ENCODE results near the gene MBP.
"Not testable (repeated sequence)": the region's sequence is repeated elsewhere in the genome, so short reads cannot be mapped to it uniquely, and the experiment has no call there.

Gene MBP

DNA sequence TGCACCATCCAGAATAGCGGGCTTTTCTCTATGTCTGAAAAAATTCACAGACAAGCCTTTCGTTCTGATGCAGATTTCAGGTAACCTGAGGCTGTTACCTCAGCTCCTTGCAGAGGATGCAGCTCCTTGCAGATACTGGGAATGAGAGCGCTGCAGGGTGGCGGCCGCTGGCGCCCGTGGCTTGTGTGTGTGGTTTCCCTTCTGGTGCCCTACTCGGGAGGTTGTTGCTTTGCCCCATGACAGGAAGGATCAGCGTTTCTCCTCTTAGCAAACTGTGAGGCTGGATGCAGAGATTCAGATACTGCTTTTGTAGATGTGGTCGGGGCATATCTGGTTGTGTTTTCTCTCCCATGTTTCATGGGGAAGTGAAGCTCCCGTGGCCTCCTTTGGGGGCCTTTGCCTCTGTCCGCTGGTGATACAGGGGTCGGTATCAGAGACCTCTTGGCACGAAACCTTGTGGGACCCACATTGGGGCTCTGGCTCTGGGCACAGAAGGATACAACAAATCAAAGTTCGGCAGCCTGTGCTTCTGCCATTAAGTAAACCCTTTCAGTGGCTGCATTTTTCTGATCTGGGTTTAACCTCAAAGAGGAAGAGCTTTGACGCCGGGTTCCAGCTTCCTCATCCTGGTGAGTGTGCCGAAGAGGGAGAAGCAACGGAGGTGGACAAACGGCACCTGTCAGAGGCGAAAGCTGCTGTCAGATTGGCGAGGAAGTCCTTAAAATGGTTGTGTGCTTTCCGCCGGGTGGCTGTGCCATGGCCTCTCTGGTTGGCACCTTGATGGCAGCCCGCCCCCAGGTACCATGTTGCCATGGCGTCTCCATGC is 127.8 kb downstream of the MBP start:
- peak; percentile 76 to 90 (median 86) for DNase-seq

- DNase-seq, result no peak
Observed at GRCh38 chr18:77003316-77003715, 129.3 kb downstream of the MBP start.

DNA sequence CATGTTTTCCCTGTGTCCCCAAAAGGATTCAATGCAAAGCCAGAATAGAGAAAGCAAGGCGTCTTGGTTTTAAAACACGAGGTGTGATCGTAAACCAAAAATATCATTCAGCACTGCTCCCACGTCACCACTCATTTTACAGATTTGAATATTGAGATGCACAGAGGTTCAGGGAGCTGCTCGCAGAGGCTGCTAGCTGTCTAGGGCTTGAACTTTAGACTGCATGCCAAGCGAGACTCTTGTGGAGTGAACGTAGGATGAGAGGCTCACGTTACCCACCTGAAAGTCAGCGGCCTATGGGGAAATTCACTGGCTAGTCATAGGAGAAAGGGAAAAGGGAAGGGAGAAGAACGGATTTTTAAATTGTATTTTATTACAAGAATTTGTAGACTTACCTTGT is 130.1 kb downstream of the MBP start:
- no peak for DNase-seq

DNA sequence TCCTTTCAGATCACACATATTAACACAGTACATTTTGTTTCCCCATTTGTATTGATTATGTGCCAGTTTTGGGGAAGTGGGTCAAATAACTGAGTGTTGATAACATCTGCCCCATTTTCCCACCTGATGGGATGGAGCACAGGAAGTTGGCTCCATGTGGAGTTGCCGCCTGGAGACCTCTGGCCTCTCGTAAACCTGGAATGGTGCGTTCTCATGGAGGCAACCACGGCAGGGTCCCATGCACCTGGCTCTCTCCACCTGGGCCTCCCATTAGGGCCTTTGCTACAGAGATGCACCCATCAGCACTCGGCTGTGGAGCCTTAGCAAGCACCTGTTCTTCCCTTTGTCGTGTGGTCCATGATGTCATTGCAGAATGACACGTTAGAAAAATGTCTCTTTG is 130.6 kb downstream of the MBP start:
- no peak for DNase-seq

DNA sequence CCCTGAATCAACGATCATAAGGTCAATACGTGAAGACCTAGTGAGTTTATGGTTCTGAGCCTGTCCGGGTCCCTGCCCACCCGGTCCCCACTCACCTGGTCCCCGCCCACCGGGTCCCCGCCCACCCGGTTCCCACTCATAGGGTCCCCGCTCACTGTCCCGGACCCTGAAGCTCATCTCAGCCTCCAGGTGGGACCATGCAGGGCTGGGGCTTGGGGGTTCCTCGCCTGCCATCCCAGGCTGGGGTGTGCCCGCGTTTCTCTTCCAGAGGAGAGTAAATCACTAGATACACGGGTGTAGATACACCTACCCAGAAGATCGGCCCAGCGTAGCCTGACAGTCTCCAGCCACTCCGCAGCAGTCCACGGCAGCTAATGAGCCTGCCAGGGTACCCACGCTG is 131.5 kb downstream of the MBP start:
- DNase-seq, result no peak

- DNase-seq, result peak; percentile 71 to 85 (median 81)
Observed at GRCh38 chr18:77000527-77000926, 132.1 kb downstream of the MBP start.

DNA sequence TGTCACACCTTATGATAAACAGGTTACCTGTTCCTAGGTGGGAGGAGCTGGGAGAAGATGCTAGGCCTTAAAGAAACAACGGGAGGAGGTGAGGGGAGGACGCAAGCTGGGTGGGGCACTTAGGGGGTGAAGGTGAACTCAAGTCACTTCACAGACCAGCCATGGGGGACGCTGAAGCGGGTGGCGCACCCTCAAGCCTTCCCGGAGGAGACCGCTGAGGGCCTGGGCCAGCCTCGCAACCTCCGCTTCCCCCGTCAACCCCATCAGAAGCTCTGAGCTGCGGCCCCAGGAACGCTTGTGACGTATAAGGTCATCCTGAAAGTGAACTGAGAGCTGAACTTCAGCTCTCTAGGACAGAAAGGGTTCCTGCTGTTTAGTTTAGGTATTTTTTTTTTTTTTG is 133.5 kb downstream of the MBP start:
- DNase-seq, result no peak

DNA sequence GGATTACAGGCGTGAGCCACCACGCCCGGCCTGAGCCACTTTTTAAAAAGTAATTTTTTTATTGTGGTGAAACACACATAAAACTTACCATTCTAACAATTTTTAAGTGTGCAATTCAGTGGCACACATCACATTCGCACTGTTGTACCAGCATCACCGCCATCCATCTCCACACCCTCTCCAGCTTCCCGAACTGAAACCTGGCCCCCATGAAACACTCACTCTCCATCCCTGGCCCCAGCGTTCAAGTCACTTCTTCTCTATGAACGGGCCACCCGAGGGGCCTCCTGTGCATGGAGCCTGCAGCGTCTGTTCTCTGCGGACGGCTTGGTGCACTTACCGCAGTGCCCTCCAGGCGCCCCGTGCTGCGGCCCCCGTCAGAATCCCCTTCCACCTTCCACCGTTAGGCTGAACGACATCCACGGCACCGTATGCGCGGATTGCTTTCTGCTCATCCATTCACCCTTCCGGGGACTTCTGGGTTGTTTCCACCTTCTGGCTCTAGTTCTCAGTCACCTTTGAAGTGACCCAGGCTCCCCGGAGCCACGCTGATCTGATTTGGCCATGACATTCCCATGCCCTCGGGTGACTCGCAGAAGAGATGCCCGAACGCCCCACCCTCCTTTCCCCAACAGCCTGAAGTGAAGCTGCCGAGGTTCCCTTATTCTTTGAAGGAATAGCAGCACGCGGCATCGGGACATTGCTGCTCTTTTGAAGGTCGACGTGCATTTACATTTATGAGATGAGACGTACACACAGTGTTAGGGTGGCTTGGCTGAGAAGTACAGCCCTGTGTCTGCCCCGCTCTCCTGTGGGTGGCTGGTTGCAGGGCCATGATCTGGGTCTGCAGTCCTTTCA is 134.4 kb downstream of the MBP start:
- no peak for DNase-seq

GRCh38 chr18:76996429-76996828 is 136.2 kb downstream of the MBP start:
- no peak for DNase-seq

GRCh38 chr18:76995896-76996295 is 136.7 kb downstream of the MBP start:
- no peak for DNase-seq

- DNase-seq, result no peak
Observed at GRCh38 chr18:76994086-76994654, 138.4 kb downstream of the MBP start.

- DNase-seq, result no peak
Observed at GRCh38 chr18:76993573-76993972, 139.0 kb downstream of the MBP start.

GRCh38 chr18:76993085-76993382 is 139.5 kb downstream of the MBP start:
- DNase-seq, result no peak

GRCh38 chr18:76992226-76993084 is 140.1 kb downstream of the MBP start:
- no peak for DNase-seq

DNA sequence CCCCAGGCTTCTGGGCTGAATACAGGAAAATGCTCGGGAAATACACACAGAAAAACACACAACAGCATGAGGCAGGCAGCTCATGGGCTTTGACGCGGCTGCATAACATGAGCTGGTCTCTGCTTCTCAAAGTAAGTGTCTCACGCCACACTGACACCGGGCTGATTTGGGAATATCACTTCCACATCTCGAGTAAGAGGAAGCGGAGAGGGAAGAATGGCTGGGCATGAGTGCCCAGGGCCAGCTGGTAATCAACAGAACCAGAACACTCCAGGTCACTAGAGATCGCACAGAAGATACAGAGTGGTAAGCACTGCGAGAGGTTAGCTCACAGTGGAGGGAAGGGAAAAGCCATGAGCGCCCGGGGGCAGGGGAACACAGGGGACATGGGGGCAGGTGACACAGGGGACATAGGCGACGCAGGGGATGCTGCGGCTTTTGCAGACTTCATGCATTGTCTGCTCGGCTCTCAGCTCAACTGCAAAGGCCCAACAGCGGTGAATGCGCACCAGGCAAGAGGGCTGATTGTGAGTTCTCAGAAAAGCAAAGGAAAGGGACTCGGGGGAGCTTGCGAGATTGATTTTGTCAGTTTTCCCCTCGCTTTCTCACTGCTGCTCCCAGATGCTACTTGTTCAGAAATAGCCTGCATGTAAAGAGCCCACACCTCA is 141.4 kb downstream of the MBP start:
- DNase-seq, result peak; percentile 77 to 84 (median 83)

GRCh38 chr18:76990343-76991020 is 142.1 kb downstream of the MBP start:
- DNase-seq, result not testable (repeated sequence)

DNA sequence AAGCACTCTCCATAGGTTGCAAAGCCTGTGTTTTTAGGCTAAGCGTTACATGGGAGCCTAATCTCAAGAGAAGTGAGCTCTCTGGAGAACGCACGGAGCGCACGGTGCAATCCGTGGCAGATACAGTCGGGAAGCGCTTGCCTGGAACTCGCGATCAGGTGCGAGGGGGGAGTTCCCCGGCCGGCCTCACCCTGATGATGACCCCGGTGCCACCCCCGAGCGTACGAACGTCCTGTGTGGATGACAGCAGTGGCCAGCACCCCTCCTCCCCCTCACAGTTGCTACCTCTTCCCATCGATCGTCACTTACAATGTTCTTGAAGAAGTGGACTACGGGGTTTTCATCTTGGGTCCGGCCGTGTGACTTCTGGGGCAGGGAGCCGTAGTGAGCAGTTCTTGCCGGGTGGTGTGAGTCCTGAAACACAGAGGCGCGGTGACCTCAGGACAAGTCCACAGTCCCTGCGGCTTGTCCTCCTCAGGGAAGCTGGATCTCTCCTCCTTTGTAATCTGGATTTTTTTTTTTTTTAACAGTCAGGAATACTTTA is 142.9 kb downstream of the MBP start:
- no peak for DNase-seq

GRCh38 chr18:76988827-76989646 is 143.5 kb downstream of the MBP start:
- DNase-seq, result no peak

GRCh38 chr18:76988031-76988826 is 144.4 kb downstream of the MBP start:
- peak; percentile 87 to 94 (median 91) for DNase-seq
